Panc1 (cell line): ENCODE results near the gene CNPY4.

ENCODE experiments used
- POLR2AphosphoS5 ChIP-seq: IDR thresholded peaks from 2 replicates; pipeline ENCODE4 v1.6.1; 2012; ENCODE audit warnings: mild to moderate bottlenecking, low read depth, low read length, moderate library complexity
- TF ChIP-seq, protein P1 (sequence below), 2 experiments: IDR thresholded peaks; 2 replicates each; pipeline ENCODE4 v1.6.1; 2011 to 2012; ENCODE audit warnings: low read depth in 2 of 2, control low read depth in 1 of 2, low read length in 1 of 2, mild to moderate bottlenecking in 1 of 2, moderate library complexity in 1 of 2; ENCODE audit not compliant: insufficient read depth in 1 of 2

GRCh38 chr7:100141555-100141949 is 22.1 kb downstream of the CNPY4 start:
- TF ChIP-seq, protein P1, sequence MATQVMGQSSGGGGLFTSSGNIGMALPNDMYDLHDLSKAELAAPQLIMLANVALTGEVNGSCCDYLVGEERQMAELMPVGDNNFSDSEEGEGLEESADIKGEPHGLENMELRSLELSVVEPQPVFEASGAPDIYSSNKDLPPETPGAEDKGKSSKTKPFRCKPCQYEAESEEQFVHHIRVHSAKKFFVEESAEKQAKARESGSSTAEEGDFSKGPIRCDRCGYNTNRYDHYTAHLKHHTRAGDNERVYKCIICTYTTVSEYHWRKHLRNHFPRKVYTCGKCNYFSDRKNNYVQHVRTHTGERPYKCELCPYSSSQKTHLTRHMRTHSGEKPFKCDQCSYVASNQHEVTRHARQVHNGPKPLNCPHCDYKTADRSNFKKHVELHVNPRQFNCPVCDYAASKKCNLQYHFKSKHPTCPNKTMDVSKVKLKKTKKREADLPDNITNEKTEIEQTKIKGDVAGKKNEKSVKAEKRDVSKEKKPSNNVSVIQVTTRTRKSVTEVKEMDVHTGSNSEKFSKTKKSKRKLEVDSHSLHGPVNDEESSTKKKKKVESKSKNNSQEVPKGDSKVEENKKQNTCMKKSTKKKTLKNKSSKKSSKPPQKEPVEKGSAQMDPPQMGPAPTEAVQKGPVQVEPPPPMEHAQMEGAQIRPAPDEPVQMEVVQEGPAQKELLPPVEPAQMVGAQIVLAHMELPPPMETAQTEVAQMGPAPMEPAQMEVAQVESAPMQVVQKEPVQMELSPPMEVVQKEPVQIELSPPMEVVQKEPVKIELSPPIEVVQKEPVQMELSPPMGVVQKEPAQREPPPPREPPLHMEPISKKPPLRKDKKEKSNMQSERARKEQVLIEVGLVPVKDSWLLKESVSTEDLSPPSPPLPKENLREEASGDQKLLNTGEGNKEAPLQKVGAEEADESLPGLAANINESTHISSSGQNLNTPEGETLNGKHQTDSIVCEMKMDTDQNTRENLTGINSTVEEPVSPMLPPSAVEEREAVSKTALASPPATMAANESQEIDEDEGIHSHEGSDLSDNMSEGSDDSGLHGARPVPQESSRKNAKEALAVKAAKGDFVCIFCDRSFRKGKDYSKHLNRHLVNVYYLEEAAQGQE (IDR thresholded peaks at IDR 0.05; ENCODE audit: insufficient read depth in 1 of 2, low read depth in 2 of 2, low read length in 1 of 2) = no peak
- no peak for TF ChIP-seq POLR2AphosphoS5
